COLO668 (cell line): Measurements from ENCODE around the gene AHR.
"Not testable (repeated sequence)": the region's sequence is repeated elsewhere in the genome, so short reads cannot be mapped to it uniquely, and the experiment has no call there.

ENCODE experiments used
- DNase-seq: peaks from one replicate; lab custom pipeline; 2025; ENCODE audit not compliant: unreplicated experiment; lab: John Stamatoyannopoulos, UW

The AHR gene

DNA sequence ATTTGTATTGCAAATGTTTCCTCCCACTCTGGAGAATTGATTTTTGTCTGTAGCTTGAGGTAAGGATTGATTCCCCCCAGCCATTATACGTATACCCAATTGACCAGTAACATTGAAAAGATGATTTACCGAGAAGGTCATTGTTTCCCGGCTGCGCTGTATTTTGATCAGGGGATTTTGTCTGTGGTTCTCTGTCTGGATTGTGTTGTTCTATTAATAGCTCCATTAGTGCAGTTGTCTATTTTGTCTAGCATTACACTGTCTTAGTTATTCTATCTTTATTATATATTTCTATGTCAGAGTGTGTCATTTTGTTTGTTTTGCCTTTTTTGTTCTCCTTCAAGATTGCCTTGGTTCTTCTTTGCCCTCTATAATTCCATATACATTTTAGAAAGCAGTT is 37.7 kb downstream of the AHR start:
- DNase-seq, result no peak

- no peak for DNase-seq
Observed at GRCh38 chr7:17339139-17339538, 40.7 kb downstream of the AHR start.

DNA sequence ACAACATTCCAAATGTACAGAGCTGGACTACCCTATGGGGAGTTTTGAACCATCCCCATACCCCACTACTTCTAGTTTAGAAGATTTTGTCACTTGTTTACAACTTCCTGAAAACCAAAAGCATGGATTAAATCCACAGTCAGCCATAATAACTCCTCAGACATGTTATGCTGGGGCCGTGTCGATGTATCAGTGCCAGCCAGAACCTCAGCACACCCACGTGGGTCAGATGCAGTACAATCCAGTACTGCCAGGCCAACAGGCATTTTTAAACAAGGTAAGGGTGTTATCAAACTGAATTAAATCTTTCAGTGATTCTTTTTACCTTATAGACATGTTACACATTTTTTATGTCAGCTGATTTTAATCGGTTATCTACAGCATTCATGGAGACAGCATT is 41.5 kb downstream of the AHR start:
- DNase-seq, result no peak

DNA sequence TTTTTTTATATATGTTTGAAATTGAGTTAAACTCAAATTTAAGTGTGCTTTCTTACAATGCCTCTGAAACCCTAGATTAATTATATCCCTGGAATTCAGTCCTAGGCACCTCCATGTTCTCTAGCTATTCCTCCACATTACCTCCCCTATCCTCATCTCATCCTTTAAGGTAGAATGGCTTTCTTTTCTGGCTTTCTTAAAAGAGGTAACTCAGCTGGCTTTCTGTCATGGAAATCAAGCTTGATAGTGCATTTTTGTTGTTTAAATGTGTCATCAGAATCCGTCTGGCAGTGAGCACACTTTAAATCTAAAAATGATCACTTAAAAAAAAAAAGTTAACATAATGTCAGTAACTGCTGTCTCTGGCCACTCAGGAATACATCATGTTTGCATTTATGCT is 42.2 kb downstream of the AHR start:
- DNase-seq, result no peak

GRCh38 chr7:17342756-17343155 is 44.3 kb downstream of the AHR start:
- no peak for DNase-seq

GRCh38 chr7:17347401-17347800 is 48.9 kb downstream of the AHR start:
- DNase-seq, result no peak

- not testable (repeated sequence) for DNase-seq
Observed at GRCh38 chr7:17348932-17349331, 50.5 kb downstream of the AHR start.

GRCh38 chr7:17350321-17350720 is 51.9 kb downstream of the AHR start:
- DNase-seq, result not testable (repeated sequence)

GRCh38 chr7:17353650-17354419 is 55.4 kb downstream of the AHR start:
- DNase-seq, result not testable (repeated sequence)

- DNase-seq, result no peak
Observed at GRCh38 chr7:17354473-17354872, 56.0 kb downstream of the AHR start.

GRCh38 chr7:17355050-17355449 is 56.6 kb downstream of the AHR start:
- no peak for DNase-seq

DNA sequence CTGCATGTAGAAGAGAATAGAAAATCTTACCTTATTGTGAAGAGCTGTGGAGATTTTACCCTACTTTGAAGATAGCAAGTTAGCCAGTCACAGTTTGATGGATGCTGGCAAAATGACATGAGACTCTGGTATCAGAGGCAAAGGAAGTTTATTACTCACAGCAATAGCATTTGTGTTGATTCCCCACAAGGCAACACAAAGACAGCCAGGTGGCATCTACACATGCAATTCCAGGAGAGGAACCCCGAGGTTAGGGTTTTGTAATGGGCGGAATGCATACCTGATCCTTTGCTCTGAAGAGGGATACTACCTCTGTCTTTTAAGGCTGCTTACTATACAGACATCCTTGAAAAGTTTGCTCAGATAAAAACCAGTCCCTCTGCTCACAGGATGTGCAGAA is 59.5 kb downstream of the AHR start:
- DNase-seq, result no peak

- DNase-seq, result no peak
Observed at GRCh38 chr7:17359610-17360009, 61.2 kb downstream of the AHR start.

GRCh38 chr7:17362439-17363105 is 64.1 kb downstream of the AHR start:
- DNase-seq, result no peak

DNA sequence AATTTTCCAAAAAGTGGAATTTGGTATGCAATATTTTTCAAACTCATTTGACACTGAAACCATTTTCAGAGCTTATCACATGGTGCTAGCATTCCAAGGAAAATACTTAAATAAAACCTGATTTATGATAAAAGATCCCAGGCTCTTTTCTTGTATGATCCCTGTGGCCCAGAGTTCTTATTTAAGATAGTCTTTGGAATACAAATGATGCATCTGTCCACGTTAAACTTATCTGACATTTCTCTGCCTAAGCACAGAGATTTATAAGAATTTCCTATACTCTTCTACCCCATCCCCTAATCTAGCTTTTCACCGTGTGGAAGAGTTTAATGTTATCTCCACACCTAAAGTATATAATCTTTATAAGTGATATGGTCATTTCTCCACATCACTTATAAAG is 66.2 kb downstream of the AHR start:
- DNase-seq, result no peak

DNA sequence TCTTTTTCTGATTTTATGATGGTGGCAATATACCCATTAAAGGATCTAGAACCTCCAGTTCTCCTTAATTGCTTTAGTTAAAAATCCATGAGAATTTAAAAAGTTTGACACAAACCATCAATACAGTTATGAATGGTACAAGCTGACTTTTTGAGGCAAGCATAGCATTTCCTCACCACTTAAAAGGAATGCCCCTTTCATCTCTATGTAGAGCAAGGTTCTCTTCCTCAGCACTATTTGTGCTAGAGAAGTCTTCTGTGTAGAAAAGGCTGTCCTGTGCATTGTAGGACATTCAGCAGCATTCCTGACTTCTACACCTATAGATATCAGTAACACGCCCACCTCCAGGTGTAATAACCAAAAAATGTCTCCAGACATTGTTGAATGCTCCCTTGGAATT is 67.3 kb downstream of the AHR start:
- DNase-seq, result no peak

- DNase-seq, result no peak
Observed at GRCh38 chr7:17367502-17367901, 69.0 kb downstream of the AHR start.

- DNase-seq, result no peak
Observed at GRCh38 chr7:17368856-17369524, 70.5 kb downstream of the AHR start.

GRCh38 chr7:17369691-17370426 is 71.4 kb downstream of the AHR start:
- DNase-seq, result no peak

- DNase-seq, result no peak
Observed at GRCh38 chr7:17370901-17371585, 72.6 kb downstream of the AHR start.
